ENCODE measurements around the gene TEX28.

TEX28 gene

DNA sequence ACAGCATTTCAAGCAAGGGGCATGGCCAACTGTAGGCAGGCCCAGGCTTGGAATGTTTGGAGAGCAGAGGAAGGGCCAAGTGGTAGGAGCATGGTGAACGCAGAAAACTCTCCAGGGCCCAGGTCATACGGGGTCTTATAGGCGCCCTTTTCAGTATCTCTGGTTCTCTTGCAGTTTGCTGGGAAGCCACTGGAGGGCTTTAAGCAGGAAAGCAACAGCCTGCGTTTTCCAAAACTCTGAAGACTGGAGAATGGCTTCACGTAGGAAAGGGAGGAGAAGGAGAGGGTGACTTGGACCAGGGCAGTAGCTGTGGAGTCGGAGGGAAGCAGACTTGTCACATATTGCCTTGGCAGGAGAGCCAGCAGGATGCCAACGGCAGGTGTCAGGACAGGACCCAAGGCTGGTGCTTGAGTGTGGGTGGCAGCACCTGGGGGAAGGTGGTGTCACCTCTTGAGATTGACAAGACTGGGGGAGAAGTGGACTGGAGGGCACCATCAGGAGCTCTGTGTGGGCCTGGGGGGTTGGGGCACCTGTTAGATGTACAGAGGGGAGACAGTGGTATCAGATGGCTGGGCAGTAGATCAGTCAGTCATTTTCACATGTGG lies 22.6 kb upstream of the TEX28 start:
- no peak overlapping the region for H3K4me2 ChIP-seq (ENCODE audit: low read length)
- H3K9me3 ChIP-seq (ENCODE audit: control insufficient read depth, insufficient read depth, low read length), result no peaks in the 10 kb centered on the region
- H3K27me3 ChIP-seq (ENCODE audit: control insufficient read depth, low read length), result no peaks in the 10 kb centered on the region; the same call in 1 of the 2 replicates
- no peaks in the 10 kb centered on the region for H4K20me1 ChIP-seq (ENCODE audit: control insufficient read depth, insufficient read depth, low read depth, low read length)
- no peaks in the 10 kb centered on the region for H3F3A ChIP-seq (ENCODE audit: control insufficient read depth, insufficient read depth)
- H3K36me3 ChIP-seq (ENCODE audit: control insufficient read depth, low read length), result no peaks in the 10 kb centered on the region
- H3K4me1 ChIP-seq (ENCODE audit: control insufficient read depth, low read length), result peaks cover 31% of the 10 kb centered on the region
- no peaks in the 10 kb centered on the region for H3K79me2 ChIP-seq (ENCODE audit: control insufficient read depth, low read length)
- H3K4me3 ChIP-seq (ENCODE audit: low read length), result no peak overlapping the region
- TF ChIP-seq, protein P1, sequence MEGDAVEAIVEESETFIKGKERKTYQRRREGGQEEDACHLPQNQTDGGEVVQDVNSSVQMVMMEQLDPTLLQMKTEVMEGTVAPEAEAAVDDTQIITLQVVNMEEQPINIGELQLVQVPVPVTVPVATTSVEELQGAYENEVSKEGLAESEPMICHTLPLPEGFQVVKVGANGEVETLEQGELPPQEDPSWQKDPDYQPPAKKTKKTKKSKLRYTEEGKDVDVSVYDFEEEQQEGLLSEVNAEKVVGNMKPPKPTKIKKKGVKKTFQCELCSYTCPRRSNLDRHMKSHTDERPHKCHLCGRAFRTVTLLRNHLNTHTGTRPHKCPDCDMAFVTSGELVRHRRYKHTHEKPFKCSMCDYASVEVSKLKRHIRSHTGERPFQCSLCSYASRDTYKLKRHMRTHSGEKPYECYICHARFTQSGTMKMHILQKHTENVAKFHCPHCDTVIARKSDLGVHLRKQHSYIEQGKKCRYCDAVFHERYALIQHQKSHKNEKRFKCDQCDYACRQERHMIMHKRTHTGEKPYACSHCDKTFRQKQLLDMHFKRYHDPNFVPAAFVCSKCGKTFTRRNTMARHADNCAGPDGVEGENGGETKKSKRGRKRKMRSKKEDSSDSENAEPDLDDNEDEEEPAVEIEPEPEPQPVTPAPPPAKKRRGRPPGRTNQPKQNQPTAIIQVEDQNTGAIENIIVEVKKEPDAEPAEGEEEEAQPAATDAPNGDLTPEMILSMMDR (IDR thresholded peaks at IDR 0.05; ENCODE audit: low read depth, low read length, poor library complexity, severe bottlenecking), result peak; percentile 51
- no peak for TF ChIP-seq EZH2phosphoT487 (IDR thresholded peaks at IDR 0.05; ENCODE audit: borderline replicate concordance, low read length)
- no peaks in the 10 kb centered on the region for H3K9me2 ChIP-seq (replicated peaks; ENCODE audit: control insufficient read depth, low read length)
- no peak overlapping the region for H3K27ac ChIP-seq (ENCODE audit: low read depth, low read length)

DNA sequence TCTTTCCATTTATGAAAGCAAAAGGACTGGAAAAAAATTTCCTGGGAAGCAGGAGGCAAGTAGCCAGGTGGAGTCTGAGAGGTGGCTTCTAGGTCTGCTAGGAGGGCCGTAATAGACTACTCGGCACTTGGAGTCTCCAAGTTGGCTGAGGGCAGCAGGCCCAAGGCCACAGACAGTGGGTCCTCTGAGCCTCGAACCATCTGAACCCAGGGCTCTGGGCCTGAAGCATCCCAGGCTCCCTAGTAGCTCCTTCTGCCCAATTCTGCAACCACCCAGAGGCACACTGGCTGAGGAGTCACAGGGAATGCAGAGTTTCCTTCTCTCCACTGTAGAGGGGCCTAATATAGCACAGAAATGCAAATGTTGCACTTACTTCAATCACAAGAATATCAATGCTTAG lies 20.5 kb upstream of the TEX28 start:
- Histone ChIP-seq H3K27me3 (ENCODE audit: control insufficient read depth, low read length) (no peaks in the 10 kb centered on the region; the same call in 1 of the 2 replicates), H3K27ac (ENCODE audit: low read depth, low read length) (no peak overlapping the region), H4K20me1 (ENCODE audit: control insufficient read depth, insufficient read depth, low read depth, low read length) (no peaks in the 10 kb centered on the region), H3K9me2 (replicated peaks; ENCODE audit: control insufficient read depth, low read length) (no peaks in the 10 kb centered on the region), H3K36me3 (ENCODE audit: control insufficient read depth, low read length) (no peaks in the 10 kb centered on the region), H3K4me1 (ENCODE audit: control insufficient read depth, low read length) (peaks cover 10% of the 10 kb centered on the region), H3K4me2 (ENCODE audit: low read length) (no peak overlapping the region), H3K4me3 (ENCODE audit: low read length) (no peak overlapping the region), H3K79me2 (ENCODE audit: control insufficient read depth, low read length) (no peaks in the 10 kb centered on the region), H3F3A (ENCODE audit: control insufficient read depth, insufficient read depth) (no peaks in the 10 kb centered on the region), H3K9me3 (ENCODE audit: control insufficient read depth, insufficient read depth, low read length) (no peaks in the 10 kb centered on the region)
- TF ChIP-seq, protein P1 (IDR thresholded peaks at IDR 0.05; ENCODE audit: low read depth, low read length, poor library complexity, severe bottlenecking), result no peak
- no peak for TF ChIP-seq EZH2phosphoT487 (IDR thresholded peaks at IDR 0.05; ENCODE audit: borderline replicate concordance, low read length)

DNA sequence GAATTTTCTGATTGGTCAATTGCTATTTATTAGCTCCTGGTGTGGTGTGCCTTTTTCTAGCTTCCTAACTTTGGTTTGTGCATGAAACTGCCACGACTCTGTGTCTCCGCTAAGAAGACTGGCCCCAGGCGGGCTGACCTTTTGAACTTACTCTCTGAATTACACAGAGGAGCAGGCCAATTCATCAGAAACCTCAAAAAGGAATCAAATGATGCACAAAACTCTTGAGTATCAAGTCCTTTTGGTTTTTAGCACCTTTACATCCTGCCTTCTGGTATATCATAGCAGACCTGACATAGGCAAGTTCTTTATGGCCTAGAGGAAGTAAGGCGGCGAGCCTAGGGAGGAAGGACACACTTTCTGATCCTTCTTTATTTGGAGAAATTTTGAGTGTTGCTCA lies 18.2 kb upstream of the TEX28 start:
- H3K27me3 ChIP-seq (ENCODE audit: control insufficient read depth, low read length), result no peaks in the 10 kb centered on the region; the same call in 1 of the 2 replicates
- no peaks in the 10 kb centered on the region for H3K36me3 ChIP-seq (ENCODE audit: control insufficient read depth, low read length)
- H3K4me2 ChIP-seq (ENCODE audit: low read length), result no peak overlapping the region
- no peaks in the 10 kb centered on the region for H3K9me3 ChIP-seq (ENCODE audit: control insufficient read depth, insufficient read depth, low read length)
- H3K4me3 ChIP-seq (ENCODE audit: low read length), result no peak overlapping the region
- no peaks in the 10 kb centered on the region for H3F3A ChIP-seq (ENCODE audit: control insufficient read depth, insufficient read depth)
- H3K9me2 ChIP-seq (replicated peaks; ENCODE audit: control insufficient read depth, low read length), result no peaks in the 10 kb centered on the region
- TF ChIP-seq EZH2phosphoT487 (IDR thresholded peaks at IDR 0.05; ENCODE audit: borderline replicate concordance, low read length), result no peak
- TF ChIP-seq, protein P1 (IDR thresholded peaks at IDR 0.05; ENCODE audit: low read depth, low read length, poor library complexity, severe bottlenecking), result no peak
- H3K4me1 ChIP-seq (ENCODE audit: control insufficient read depth, low read length), result peaks cover 9% of the 10 kb centered on the region
- H3K27ac ChIP-seq (ENCODE audit: low read depth, low read length), result no peak overlapping the region
- no peaks in the 10 kb centered on the region for H3K79me2 ChIP-seq (ENCODE audit: control insufficient read depth, low read length)
- H4K20me1 ChIP-seq (ENCODE audit: control insufficient read depth, insufficient read depth, low read depth, low read length), result no peaks in the 10 kb centered on the region
